Fibroblast of peridontal ligament (primary cell): ENCODE data around the gene EIF2B4.

Source experiments
- DNase-seq: peaks from one replicate; pipeline ENCODE4 v3.0.0-alpha.2; 2010; ENCODE audit errors: extremely low read depth

The EIF2B4 gene

GRCh38 chr2:27370026-27370815, at the start of gene EIF2B4, which contains the start of gene SNX17:
TSS of gene EIF2B4 (minus strand) at chr2:27370338. CDS start at chr2:27370314, 24 bp downstream.
TSS of gene SNX17 (plus strand) at chr2:27370616. CDS start at chr2:27370744, 128 bp downstream.
- peak; percentile 99 for DNase-seq

- no peak for DNase-seq
These were observed 46.0 kb upstream of the EIF2B4 start for GRCh38 chr2:27416151-27416550.

DNA sequence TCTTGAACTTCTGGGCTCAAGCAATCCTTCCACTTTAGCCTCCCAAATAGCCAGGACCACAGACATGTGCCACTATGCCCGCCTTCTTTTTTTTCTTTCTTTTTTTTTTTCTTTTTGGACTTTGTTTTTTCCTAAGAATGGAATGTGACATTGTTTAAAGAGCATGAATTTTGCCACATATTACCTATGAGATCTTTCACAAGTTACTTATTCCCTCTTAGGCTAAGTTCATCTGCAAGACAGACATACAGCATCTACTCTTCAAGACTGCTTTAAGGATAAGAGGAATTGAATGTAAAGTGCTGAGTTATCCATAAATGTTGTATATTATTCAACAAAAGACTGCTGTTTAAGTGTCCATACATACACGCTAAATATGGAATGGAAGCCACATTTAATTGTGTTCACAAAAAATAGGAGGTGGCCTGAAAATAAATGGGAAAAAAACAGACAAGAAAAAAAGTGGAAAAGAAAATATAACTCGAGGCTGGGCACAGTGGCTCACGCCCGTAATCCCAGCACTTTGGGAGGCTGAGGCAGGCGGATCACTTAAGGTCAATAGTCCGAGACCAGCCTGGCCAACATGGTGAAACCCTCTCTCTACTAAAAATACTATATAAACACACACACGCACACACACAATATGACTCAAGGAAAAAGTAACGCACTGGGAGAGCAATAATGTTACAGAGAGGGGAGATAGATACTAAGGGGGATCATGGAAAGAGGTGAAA, 42.4 kb upstream of the EIF2B4 start:
- no peak for DNase-seq

- DNase-seq: peak; percentile 83
These were observed 39.4 kb upstream of the EIF2B4 start, which contains the start of gene PPM1G for GRCh38 chr2:27409321-27410073. TSS of gene PPM1G (minus strand) at chr2:27409591. CDS start at chr2:27409422, 169 bp downstream.

DNA sequence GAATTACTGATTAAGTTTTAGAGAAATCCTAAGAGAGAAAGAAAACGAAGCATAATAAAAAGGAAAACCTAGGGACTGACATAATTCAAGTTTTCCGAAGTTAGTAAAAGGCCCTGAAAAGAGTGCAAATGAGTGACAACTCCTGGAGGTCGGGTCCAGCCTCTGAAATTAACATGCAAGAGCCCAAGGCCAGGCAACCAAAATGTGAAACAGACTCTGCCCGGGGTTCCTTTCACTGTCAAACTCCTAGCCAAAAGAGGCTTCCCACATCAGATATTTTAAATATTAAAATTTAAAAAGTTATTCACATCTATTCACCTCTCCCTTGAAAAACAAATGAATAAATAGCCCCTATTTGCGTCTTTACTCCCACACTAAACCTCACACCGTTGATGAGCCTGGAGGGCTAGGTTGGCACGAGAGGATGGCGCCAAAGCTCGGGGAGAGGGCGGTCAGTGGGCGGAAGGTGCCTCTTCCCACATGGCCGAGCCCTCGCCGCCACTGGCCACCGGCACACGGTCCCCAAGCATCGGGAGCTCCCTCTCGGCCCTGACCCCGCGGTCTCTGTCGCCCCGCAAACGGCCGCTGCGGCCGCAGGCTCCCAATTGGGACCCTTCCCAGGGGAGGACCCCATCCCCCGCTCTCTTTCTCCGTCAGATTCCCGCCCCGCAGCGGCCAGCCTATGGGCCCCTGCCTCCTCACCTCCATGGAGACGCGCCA, 38.6 kb upstream of the EIF2B4 start:
- DNase-seq: peak; percentile 15

DNA sequence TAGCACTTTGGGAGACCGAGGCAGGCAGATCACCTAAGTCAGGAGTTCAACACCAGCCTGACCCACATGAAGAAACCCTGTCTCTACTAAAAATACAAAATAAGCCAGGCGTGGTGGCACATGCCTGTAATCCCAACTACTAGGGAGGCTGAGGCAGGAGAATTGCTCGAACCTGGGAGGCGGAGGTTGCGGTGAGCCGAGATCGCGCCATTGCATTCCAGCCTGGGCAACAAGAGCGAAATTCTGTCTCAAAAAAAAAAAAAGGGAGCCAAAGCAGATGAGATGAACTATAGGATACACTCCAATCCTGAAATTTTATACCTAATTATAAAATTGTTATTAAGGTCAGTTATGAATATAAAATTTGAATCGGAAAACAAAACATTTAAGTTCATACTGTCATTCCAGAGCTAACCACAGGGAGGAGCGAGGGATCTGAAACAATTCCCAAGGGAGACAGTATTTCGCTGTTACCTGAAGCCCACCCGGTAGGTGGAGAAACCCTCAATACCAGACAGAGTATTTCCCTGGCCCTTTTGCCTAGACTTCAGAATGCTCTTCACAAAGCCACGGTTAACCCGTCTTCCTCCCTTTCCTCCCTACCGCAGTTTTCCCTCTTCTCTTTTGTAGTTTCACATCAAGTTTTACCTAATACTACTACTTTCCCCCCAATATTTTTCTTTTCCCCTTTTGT, 37.8 kb upstream of the EIF2B4 start:
- DNase-seq: peak; percentile 62

DNA sequence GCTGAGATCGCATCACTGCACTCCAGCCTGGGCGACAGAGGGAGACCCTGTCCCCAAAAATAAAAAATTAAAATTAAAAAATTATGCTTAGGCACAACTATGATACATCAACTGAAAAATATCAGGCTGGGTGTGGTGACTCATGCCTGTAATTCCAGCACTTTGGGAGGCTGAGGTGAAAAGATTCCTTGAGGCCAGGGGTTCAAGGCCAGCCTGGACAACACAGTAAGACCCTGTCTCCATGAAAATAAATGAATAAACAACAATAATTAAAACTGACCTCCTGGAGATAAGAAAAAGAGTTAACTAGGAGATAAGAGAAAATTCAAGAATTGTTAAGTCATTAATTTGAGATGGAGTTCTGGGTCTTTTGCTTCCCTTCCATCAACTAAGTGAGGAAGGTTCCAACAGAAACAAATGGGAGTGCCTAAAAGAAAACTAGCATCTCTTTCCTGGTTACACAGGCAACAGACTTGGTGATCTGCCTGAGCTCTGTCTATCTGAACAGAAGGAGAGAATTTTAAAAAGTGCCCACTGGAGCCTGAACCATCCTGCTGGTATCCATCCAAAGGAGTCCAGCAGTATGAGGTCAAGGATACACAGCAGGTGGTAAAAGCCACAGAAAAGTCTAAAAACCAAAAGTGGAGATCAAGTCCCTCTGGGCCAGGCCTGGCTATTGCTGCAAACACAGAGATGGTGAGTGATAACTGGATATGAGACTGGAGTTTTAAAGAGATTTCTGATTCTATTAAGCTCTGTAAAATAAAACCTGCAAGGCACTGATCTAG, 30.4 kb upstream of the EIF2B4 start:
- no peak for DNase-seq

- no peak for DNase-seq
These were observed 28.8 kb upstream of the EIF2B4 start for GRCh38 chr2:27398962-27399361.

DNA sequence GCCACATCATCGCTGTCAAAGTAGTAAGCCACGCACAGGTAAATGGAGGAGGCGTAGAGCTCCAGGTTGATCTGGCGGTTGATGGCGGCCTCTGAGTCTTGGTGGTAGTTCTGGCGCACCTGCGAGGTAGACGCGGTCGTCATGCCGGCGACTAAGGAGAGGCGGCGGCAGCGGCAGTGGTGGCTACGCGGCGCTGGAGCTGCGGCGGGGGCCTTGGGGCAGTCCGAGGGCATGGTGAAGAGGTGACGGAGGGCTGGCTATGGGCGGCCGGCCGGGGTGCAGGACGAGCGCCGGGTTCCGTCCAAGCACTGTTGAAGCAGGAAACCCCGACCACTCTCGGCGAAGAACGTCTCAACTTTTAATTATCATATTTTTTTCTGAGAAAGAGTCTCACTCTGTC, 23.1 kb upstream of the EIF2B4 start:
- DNase-seq: no peak

- DNase-seq: no peak
These were observed 20.9 kb upstream of the EIF2B4 start for GRCh38 chr2:27390822-27391679.

GRCh38 chr2:27381577-27382181, 11.5 kb upstream of the EIF2B4 start:
- no peak for DNase-seq

DNA sequence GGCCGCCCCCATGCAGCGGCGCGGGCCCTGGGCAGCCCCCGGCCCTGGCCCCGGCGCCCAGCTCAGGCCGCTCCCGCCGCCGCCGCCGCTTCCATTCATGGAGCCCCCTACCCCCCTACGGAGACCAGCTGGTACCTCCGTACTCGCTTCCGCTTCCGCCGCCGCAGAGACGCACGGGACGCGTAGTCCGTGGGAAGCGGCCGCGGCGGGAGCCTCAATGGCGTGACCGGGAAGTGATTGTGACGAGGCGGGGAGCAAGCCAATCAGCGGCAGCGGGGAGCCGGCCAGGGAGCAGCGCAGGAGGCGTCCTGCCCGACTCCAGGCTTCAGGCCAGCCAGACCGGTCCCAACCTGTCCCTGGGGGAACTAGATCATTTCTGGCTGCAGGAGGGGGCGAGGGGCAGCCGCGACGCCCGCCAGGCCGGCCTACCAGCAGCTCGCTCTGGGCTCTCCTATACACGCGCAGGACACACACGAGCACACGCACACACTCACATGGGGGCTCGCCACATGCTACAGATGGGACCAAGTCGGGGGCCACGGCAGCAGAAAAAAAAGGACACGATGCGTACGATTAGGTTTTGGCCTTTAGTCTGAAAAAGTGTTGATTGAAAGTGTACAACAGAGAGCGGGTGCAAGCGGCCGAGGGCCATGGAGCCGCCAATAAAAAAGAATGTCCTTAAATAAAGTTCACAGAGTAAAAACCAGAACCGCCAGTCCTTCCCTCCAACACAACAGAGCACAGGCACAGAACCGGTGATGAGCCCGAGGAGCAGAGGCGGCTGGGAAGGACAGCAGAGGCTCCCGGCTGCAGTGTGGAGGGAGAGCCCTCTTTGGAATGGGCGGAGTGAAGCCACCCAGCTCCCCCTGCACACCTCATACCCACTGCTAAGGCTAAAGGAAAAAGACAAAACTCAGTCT, 10.7 kb upstream of the EIF2B4 start, which contains the start of gene ZNF513:
ZNF513 (minus strand) TSS at position 109 of the 920 bp plus-strand sequence. CDS start 208 bp downstream, outside the sequence.
- peak; percentile 91 for DNase-seq

- peak; percentile 42 for DNase-seq
These were observed 9.9 kb upstream of the EIF2B4 start for GRCh38 chr2:27379836-27380625.

- no peak for DNase-seq
These were observed 9.3 kb upstream of the EIF2B4 start for GRCh38 chr2:27379383-27379835.

DNA sequence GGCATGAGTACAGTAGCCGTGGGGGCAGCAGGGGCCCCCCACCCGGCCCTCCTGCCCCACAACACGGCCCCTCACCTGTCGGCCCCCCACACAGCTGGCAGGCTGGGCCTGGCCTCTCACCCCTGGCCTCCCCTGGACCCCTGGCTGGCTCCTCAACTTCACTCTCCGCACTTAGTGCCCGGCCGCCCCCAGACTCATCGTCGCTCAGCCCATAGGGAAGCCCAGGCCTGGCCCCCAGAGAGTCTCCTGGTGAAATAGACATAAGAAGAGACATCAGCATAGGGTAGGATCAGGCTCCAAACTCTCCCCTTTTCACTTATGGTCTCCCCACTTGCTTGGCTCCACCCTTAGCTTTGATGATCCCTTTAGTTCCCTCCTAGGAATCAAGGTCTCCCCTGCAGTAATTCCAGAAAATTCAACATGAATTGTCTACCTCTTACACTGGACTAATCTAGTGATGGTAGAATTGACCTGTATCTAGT, 8.7 kb upstream of the EIF2B4 start:
- DNase-seq: no peak

DNA sequence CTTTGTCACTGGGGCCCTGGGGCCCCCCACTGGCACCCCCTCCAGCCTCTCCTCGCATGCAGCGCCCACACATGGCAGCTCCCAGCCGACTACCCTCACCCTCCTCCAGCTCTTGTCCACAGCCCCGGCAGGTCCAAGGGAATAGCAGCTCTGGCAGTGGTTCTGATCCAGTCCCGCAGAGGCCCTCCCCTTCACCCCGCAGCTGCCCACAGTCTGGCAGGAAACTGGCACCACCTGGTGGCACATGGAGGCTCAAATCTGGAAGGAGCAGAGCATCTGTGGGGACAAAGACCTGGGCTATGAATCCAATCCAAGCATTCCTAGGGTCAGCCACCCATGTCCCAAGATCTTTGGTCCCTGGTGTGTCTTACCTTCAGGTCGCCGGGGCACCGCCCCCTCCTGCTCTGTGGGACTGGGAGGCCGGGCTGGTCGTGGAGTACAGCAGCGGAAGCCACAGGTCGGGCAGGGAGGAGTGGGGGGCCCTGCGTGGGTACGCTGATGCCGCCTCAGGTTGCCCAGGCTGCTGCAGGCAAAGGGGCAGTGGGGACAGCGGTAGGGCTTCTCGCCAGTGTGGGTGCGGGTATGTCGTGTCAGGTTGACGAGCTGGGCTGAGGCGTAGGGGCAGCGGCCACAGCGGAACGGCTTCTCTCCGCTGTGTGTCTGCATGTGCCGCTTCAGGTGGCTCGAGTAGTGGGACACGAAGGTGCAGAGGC, 8.1 kb upstream of the EIF2B4 start:
- DNase-seq: peak; percentile 18
